Caco-2 (cell line): ENCODE measurements around the gene CEL. TPM values are rescaled to one million over a fixed set of nuclear protein-coding genes. Genes with fewer than 3 reads are reported as not detected.

Source experiments
- BruUV-seq: library from RNA; stranded (reverse); fragments of 400-500 nt; replicated peaks from 2 replicates; lab custom pipeline; 2021; lab: Mats Ljungman, UMichigan
- CTCF ChIA-PET: fragments of 300-600 bp; sonication (Branson Sonifier 250); formaldehyde crosslinking; loops from one replicate; lab custom pipeline; 2022; ENCODE audit warnings: antibody characterized with exemption; lab: Charles Lee
- POLR2A ChIA-PET: fragments of 300-600 bp; sonication (Branson Sonifier 250); formaldehyde crosslinking; loops from one replicate; lab custom pipeline; 2022; ENCODE audit warnings: antibody characterized with exemption; lab: Charles Lee
- DNase-seq, 2 experiments: peaks; one replicate each; pipeline versions ENCODE4 v3.0.0 to v3.0.0-alpha.2; 2020 to 2022
- H3K27me3 ChIP-seq: replicated peaks from 2 replicates; pipeline ENCODE4 v1.6.0; 2011; ENCODE audit warnings: low read length; ENCODE audit not compliant: control insufficient read depth, insufficient read depth
- H3K36me3 ChIP-seq: 2 replicates; pipeline ENCODE4 v1.5.1; 2011; ENCODE audit warnings: low read length; ENCODE audit not compliant: control insufficient read depth, insufficient read depth
- H3K4me1 ChIP-seq: fragments of 250-450 bp; sonication (Bioruptor Pico); 2 replicates; pipeline ENCODE4 v1.5.1; 2020; ENCODE audit warnings: mild to moderate bottlenecking
- H3K4me3 ChIP-seq: 2 replicates; pipeline ENCODE4 v1.5.1; 2011; ENCODE audit warnings: low read depth, mild to moderate bottlenecking, control low read depth, low read length
- H3K9me3 ChIP-seq: fragments of 250-450 bp; sonication (Bioruptor Pico); 2 replicates; pipeline ENCODE4 v1.5.1; 2020; ENCODE audit warnings: mild to moderate bottlenecking, moderate library complexity
- H3K27ac Mint-ChIP-seq: one replicate; pipeline ENCODE4 v1.8.0; 2022; ENCODE audit warnings: mixed read lengths; ENCODE audit not compliant: unreplicated experiment
- H3K27me3 Mint-ChIP-seq: one replicate; pipeline ENCODE4 v1.8.0; 2022; ENCODE audit warnings: mixed read lengths; ENCODE audit not compliant: insufficient read depth, unreplicated experiment
- H3K36me3 Mint-ChIP-seq: one replicate; pipeline ENCODE4 v1.8.0; 2022; ENCODE audit warnings: mild to moderate bottlenecking, mixed read lengths; ENCODE audit not compliant: insufficient read depth, unreplicated experiment
- H3K4me1 Mint-ChIP-seq: one replicate; pipeline ENCODE4 v1.8.0; 2022; ENCODE audit warnings: low read depth, mixed read lengths; ENCODE audit not compliant: unreplicated experiment
- H3K4me3 Mint-ChIP-seq: one replicate; pipeline ENCODE4 v1.8.0; 2022; ENCODE audit warnings: mild to moderate bottlenecking, moderate library complexity, mixed read lengths; ENCODE audit not compliant: unreplicated experiment
- H3K9me3 Mint-ChIP-seq: one replicate; pipeline ENCODE4 v1.8.0; 2022; ENCODE audit warnings: mixed read lengths; ENCODE audit not compliant: unreplicated experiment
- intact Hi-C: fragments of 100-400 bp; cut with micrococcal nuclease; formaldehyde crosslinking; loops from one replicate; pipeline ENCODE4 v1.10.0; 2022; ENCODE audit not compliant: unreplicated experiment
- total RNA-seq: library from RNA; stranded (reverse); gene quantifications from 2 replicates; pipeline ENCODE4 v1.2.3, GENCODE V29; 2022
- TF ChIP-seq, protein P1 (sequence below), 2 experiments: fragments of 200-600 bp in 1 of 2; IDR thresholded peaks; 1 replicate in 1 of 2; 2 replicates in 1 of 2; pipeline versions ENCODE4 v1.5.1 to v1.8.0; 2011 to 2022; ENCODE audit warnings: antibody characterized with exemption in 1 of 2, control low read depth in 1 of 2, inconsistent platforms in 1 of 2, low read depth in 1 of 2, low read length in 1 of 2, mild to moderate bottlenecking in 1 of 2, moderate library complexity in 1 of 2; ENCODE audit not compliant: insufficient read depth in 1 of 2, severe bottlenecking in 1 of 2, unreplicated experiment in 1 of 2

The CEL gene
- total RNA-seq, 1 experiment from 2014 or later, result 2.0 TPM

DNA sequence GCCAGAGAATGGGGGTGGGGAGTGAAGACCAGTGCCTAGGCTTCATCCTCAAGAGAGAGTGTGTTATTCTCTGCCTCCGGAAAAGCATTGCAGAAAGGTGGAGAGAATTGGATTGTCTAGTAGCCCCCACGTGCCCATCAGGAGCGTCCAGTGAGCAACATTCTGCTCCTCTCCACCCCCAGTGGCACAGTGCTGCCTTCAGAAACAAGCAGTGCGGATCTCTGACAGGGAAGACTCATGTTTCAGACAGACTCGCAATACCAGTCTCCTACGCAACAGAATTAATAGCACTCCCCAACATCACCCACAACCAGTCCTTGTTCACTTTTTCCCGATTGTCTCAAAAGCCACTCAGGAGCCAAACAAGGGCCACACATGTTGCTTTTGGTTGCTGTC, 14.9 kb upstream of the CEL start:
- no peak for DNase-seq

DNA sequence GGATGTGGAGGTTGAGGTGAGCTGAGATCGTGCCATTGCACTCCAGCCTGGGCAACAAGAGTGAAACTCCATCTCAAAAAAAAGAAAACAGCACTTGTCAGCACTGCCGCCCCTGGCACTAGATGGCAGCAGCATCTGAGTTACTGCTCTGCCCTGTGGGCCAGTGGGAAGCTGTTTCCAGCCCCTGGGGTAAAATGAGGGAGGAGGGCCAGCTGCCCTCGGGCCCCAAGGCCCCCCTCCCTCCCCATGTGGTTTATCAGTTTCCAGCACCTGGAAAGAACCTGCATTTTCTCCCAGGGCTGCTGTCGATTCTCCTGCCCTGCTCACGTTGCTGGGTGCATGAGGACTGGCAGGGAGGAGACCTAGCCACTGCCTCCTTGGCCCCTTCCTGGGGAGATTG, 13.2 kb upstream of the CEL start:
- Histone ChIP-seq H3K27me3 (no peaks in the 10 kb centered on the region), H3K36me3 (no peaks in the 10 kb centered on the region; the same call in 1 of the 2 replicates), H3K9me3 (no peaks in the 10 kb centered on the region), H3K4me1 (no peaks in the 10 kb centered on the region), H3K4me3 (no peak overlapping the region)
- no TSS peak for BruUV-seq
- Mint-ChIP-seq H3K4me3 (no peak overlapping the region), H3K36me3 (peaks cover 53% of the 10 kb centered on the region), H3K27me3 (no peaks in the 10 kb centered on the region), H3K9me3 (no peaks in the 10 kb centered on the region), H3K27ac (no peak overlapping the region), H3K4me1 (peaks cover 6% of the 10 kb centered on the region)
- TF ChIP-seq, protein P1, sequence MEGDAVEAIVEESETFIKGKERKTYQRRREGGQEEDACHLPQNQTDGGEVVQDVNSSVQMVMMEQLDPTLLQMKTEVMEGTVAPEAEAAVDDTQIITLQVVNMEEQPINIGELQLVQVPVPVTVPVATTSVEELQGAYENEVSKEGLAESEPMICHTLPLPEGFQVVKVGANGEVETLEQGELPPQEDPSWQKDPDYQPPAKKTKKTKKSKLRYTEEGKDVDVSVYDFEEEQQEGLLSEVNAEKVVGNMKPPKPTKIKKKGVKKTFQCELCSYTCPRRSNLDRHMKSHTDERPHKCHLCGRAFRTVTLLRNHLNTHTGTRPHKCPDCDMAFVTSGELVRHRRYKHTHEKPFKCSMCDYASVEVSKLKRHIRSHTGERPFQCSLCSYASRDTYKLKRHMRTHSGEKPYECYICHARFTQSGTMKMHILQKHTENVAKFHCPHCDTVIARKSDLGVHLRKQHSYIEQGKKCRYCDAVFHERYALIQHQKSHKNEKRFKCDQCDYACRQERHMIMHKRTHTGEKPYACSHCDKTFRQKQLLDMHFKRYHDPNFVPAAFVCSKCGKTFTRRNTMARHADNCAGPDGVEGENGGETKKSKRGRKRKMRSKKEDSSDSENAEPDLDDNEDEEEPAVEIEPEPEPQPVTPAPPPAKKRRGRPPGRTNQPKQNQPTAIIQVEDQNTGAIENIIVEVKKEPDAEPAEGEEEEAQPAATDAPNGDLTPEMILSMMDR (IDR thresholded peaks at IDR 0.05; ENCODE audit: insufficient read depth in 1 of 2, low read depth in 1 of 2, low read length in 1 of 2, severe bottlenecking in 1 of 2, unreplicated experiment in 1 of 2), result peak; percentile 33 to 51
- intact Hi-C loops, result no loop called here
- ChIA-PET POLR2A (no interaction called here), CTCF (interaction anchor here (1.0 kb wide), 1 partner anchor 96 kb away, joined by 3 read pairs; no protein-coding TSS in a partner anchor)
- DNase-seq, result no peak

More for the DNA sequence above, 14.9 kb upstream of the CEL start:
- Mint-ChIP-seq H3K4me3 (no peak overlapping the region), H3K27ac (no peak overlapping the region), H3K4me1 (peaks cover 6% of the 10 kb centered on the region), H3K9me3 (no peaks in the 10 kb centered on the region), H3K27me3 (no peaks in the 10 kb centered on the region), H3K36me3 (peaks cover 58% of the 10 kb centered on the region)
- TF ChIP-seq, protein P1 (IDR thresholded peaks at IDR 0.05; ENCODE audit: insufficient read depth in 1 of 2, low read depth in 1 of 2, low read length in 1 of 2, severe bottlenecking in 1 of 2, unreplicated experiment in 1 of 2), result no peak
- POLR2A ChIA-PET, result no interaction called here
- Histone ChIP-seq H3K9me3 (no peaks in the 10 kb centered on the region), H3K27me3 (no peaks in the 10 kb centered on the region), H3K4me3 (no peak overlapping the region), H3K36me3 (no peaks in the 10 kb centered on the region; the same call in 1 of the 2 replicates), H3K4me1 (no peaks in the 10 kb centered on the region)
- BruUV-seq, result no TSS peak
- intact Hi-C loops, result no loop called here
- CTCF ChIA-PET, result no interaction called here

DNA sequence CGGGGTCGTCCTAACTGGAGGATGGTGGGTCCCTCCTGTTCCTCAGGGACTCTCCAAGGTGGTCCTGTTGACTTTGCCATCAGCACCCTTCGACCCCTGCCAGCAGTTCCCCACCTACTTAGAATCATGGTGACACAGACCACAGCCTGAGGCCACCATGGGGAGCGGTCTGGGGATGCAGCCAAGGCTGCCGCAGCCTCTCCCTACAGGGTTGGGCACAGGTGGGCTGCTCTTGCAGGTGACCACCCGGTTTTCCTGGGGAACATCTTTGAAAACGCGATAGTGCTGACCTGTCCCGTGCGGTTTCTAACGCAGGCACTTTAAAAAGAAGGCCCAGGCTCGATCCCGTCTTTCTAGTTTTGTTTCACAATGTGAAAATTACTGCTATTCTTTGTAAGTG, 12.7 kb upstream of the CEL start:
- Mint-ChIP-seq H3K9me3 (no peaks in the 10 kb centered on the region), H3K4me1 (peaks cover 6% of the 10 kb centered on the region), H3K4me3 (no peak overlapping the region), H3K27ac (no peak overlapping the region), H3K36me3 (peaks cover 58% of the 10 kb centered on the region), H3K27me3 (no peaks in the 10 kb centered on the region)
- no peaks in the 10 kb centered on the region for H3K4me1 ChIP-seq
- TF ChIP-seq, protein P1 (IDR thresholded peaks at IDR 0.05; ENCODE audit: insufficient read depth in 1 of 2, low read depth in 1 of 2, low read length in 1 of 2, severe bottlenecking in 1 of 2, unreplicated experiment in 1 of 2), result no peak
- POLR2A ChIA-PET, result no interaction called here
- no peak overlapping the region for H3K4me3 ChIP-seq
- H3K9me3 ChIP-seq, result no peaks in the 10 kb centered on the region
- BruUV-seq, result no TSS peak
- CTCF ChIA-PET, result interaction anchor here (1.0 kb wide), 1 partner anchor 95 kb away, joined by 3 read pairs; no protein-coding TSS in a partner anchor
- H3K27me3 ChIP-seq, result no peaks in the 10 kb centered on the region
- intact Hi-C loops, result no loop called here
- no peaks in the 10 kb centered on the region; the same call in 1 of the 2 replicates for H3K36me3 ChIP-seq
- DNase-seq, result no peak
